DOHH2 (cell line): ENCODE data around the gene RIMBP2.

ENCODE experiments used
- H3F3A ChIP-seq: fragments of 200-600 bp; sonication (generic), shearing (Covaris generic); 2 replicates; pipeline ENCODE4 v1.6.0; 2016; ENCODE audit warnings: antibody characterized with exemption, mild to moderate bottlenecking; ENCODE audit not compliant: control insufficient read depth, insufficient read depth
- H3K27ac ChIP-seq: fragments of 200-600 bp; sonication (generic); 2 replicates; pipeline ENCODE4 v1.5.1; 2014; ENCODE audit warnings: low read depth, mild to moderate bottlenecking, low read length, moderate library complexity
- H3K27me3 ChIP-seq: fragments of 200-600 bp; sonication (generic); 2 replicates; pipeline ENCODE4 v1.6.1; 2014; ENCODE audit warnings: mild to moderate bottlenecking, low read length, mixed read lengths; ENCODE audit not compliant: control insufficient read depth
- H3K36me3 ChIP-seq: fragments of 200-600 bp; sonication (generic); 2 replicates; pipeline ENCODE4 v1.6.1; 2014; ENCODE audit warnings: mild to moderate bottlenecking, low read length, moderate library complexity, mixed read lengths; ENCODE audit not compliant: control insufficient read depth
- H3K4me1 ChIP-seq: fragments of 200-600 bp; sonication (generic); 2 replicates; pipeline ENCODE4 v1.6.1; 2014; ENCODE audit warnings: mild to moderate bottlenecking, low read length, mixed read lengths; ENCODE audit not compliant: control insufficient read depth
- H3K4me2 ChIP-seq: fragments of 200-600 bp; sonication (generic); 2 replicates; pipeline ENCODE4 v1.6.0; 2014; ENCODE audit warnings: mild to moderate bottlenecking, low read length, moderate library complexity
- H3K4me3 ChIP-seq: fragments of 200-600 bp; sonication (generic); 2 replicates; pipeline ENCODE4 v1.5.1; 2014; ENCODE audit warnings: mild to moderate bottlenecking, low read length, mixed read lengths
- H3K79me2 ChIP-seq: fragments of 200-600 bp; sonication (generic); 2 replicates; pipeline ENCODE4 v1.6.1; 2014; ENCODE audit warnings: mild to moderate bottlenecking, low read length, mixed read lengths; ENCODE audit not compliant: control insufficient read depth
- H3K9me2 ChIP-seq: fragments of 200-600 bp; sonication (generic); replicated peaks from 2 replicates; pipeline ENCODE4 v1.6.1; 2014; ENCODE audit warnings: mild to moderate bottlenecking, low read length, mixed read lengths; ENCODE audit not compliant: control insufficient read depth
- H3K9me3 ChIP-seq: fragments of 200-600 bp; sonication (generic); 2 replicates; pipeline ENCODE4 v1.6.1; 2014; ENCODE audit warnings: antibody characterized with exemption, low read length, mixed read lengths; ENCODE audit not compliant: control insufficient read depth, insufficient read depth
- H4K20me1 ChIP-seq: fragments of 200-600 bp; sonication (generic); 2 replicates; pipeline ENCODE4 v1.6.0; 2014; ENCODE audit warnings: low read depth, mild to moderate bottlenecking, antibody characterized with exemption, low read length, moderate library complexity; ENCODE audit not compliant: control insufficient read depth, insufficient read depth
- EZH2phosphoT487 ChIP-seq: fragments of 200-600 bp; sonication (generic); IDR thresholded peaks from 2 replicates; pipeline ENCODE4 v1.6.1; 2017; ENCODE audit warnings: borderline replicate concordance, mild to moderate bottlenecking, antibody characterized with exemption, low read length, moderate library complexity, mixed read lengths
- TF ChIP-seq, protein P1 (sequence below): fragments of 200-600 bp; sonication (generic); IDR thresholded peaks from one replicate; pipeline ENCODE4 v1.5.1; 2014; ENCODE audit warnings: antibody characterized with exemption, mild to moderate bottlenecking, low read depth, low read length; ENCODE audit not compliant: poor library complexity, severe bottlenecking

The RIMBP2 gene

DNA sequence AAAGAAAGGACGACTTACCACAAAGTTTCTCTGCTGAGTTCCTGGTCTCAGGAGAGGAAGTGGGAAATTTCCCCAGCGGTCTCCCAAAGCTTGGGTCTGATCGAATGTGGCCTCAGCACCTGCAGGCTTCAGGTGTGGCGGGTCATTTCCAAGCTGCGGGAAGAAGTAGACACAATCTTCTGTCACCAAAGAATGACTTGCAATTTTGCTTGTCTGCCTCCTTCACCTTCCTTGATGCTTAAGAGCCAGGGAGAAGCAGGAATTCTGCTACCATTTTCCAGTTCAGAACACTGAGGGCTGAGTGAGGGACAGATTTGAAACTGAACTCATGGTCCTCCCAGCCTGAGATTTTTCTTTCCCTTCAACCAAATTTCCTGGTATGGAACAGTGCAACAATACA lies 87.8 kb downstream of the RIMBP2 start:
- no peak overlapping the region for H3K4me2 ChIP-seq
- H3K9me3 ChIP-seq = peaks cover 6% of the 10 kb centered on the region; the same call in 1 of the 2 replicates
- no peak overlapping the region for H3K27ac ChIP-seq
- H3K79me2 ChIP-seq = no peaks in the 10 kb centered on the region
- no peaks in the 10 kb centered on the region for H3K36me3 ChIP-seq
- H3F3A ChIP-seq = no peaks in the 10 kb centered on the region
- H3K4me1 ChIP-seq = no peaks in the 10 kb centered on the region
- no peaks in the 10 kb centered on the region for H3K9me2 ChIP-seq
- TF ChIP-seq EZH2phosphoT487 = no peak
- H3K4me3 ChIP-seq = no peak overlapping the region
- no peaks in the 10 kb centered on the region; the same call in 1 of the 2 replicates for H3K27me3 ChIP-seq
- no peaks in the 10 kb centered on the region for H4K20me1 ChIP-seq

DNA sequence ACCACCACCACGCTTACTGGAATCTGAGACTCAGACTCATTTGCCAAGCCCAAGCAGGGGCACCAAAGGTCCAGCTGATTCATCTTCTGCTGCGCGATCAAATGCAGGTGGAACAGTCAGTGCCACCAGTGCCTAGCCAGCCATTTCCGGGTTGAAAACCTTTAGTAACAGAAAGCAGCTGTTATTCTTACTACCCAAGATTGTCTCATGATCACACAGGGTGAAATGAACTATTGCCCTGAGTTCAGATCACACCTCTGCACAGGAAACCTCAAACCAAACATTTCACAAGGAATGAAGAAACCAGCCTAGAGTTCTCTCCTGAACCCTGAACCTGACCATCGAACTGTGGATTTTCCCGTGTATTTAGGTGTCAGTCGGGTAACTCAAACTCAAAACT lies 88.9 kb downstream of the RIMBP2 start:
- TF ChIP-seq, protein P1, sequence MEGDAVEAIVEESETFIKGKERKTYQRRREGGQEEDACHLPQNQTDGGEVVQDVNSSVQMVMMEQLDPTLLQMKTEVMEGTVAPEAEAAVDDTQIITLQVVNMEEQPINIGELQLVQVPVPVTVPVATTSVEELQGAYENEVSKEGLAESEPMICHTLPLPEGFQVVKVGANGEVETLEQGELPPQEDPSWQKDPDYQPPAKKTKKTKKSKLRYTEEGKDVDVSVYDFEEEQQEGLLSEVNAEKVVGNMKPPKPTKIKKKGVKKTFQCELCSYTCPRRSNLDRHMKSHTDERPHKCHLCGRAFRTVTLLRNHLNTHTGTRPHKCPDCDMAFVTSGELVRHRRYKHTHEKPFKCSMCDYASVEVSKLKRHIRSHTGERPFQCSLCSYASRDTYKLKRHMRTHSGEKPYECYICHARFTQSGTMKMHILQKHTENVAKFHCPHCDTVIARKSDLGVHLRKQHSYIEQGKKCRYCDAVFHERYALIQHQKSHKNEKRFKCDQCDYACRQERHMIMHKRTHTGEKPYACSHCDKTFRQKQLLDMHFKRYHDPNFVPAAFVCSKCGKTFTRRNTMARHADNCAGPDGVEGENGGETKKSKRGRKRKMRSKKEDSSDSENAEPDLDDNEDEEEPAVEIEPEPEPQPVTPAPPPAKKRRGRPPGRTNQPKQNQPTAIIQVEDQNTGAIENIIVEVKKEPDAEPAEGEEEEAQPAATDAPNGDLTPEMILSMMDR = no peak
- TF ChIP-seq EZH2phosphoT487 = no peak
- H3K9me3 ChIP-seq = peaks cover 6% of the 10 kb centered on the region; the same call in 1 of the 2 replicates
- H3K79me2 ChIP-seq = no peaks in the 10 kb centered on the region

DNA sequence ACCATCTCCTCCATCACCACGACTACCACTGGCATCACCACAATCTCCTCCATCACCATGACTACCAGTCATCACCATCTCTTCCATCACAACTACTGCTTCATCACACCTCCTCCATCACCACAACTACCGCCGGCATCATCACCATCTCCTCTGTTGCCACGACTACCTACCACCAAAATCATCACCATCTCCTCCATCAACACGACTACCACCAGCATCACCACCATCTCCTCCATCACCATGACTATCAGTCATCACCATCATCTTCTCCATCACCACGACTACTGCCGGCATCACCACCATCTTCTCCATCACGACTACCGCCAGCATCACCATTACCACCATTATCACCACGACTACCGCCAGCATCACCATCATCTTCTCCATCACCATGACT lies 89.5 kb downstream of the RIMBP2 start:
- Histone ChIP-seq H3K9me3 (peaks cover 6% of the 10 kb centered on the region; the same call in 1 of the 2 replicates), H3K4me2 (no peak overlapping the region), H3K4me1 (no peaks in the 10 kb centered on the region), H3K4me3 (no peak overlapping the region), H4K20me1 (no peaks in the 10 kb centered on the region), H3K36me3 (no peaks in the 10 kb centered on the region), H3F3A (no peaks in the 10 kb centered on the region), H3K27me3 (no peaks in the 10 kb centered on the region; the same call in 1 of the 2 replicates), H3K27ac (no peak overlapping the region), H3K9me2 (no peaks in the 10 kb centered on the region), H3K79me2 (no peaks in the 10 kb centered on the region)
- TF ChIP-seq, protein P1 = no peak
- TF ChIP-seq EZH2phosphoT487 = no peak

More for the DNA sequence above, 88.9 kb downstream of the RIMBP2 start:
- Histone ChIP-seq H3K4me3 (no peak overlapping the region), H3K27me3 (no peaks in the 10 kb centered on the region; the same call in 1 of the 2 replicates), H3K36me3 (no peaks in the 10 kb centered on the region), H3K4me1 (no peaks in the 10 kb centered on the region), H3K4me2 (no peak overlapping the region), H3K27ac (no peak overlapping the region), H3K9me2 (no peaks in the 10 kb centered on the region), H4K20me1 (no peaks in the 10 kb centered on the region), H3F3A (no peaks in the 10 kb centered on the region)

DNA sequence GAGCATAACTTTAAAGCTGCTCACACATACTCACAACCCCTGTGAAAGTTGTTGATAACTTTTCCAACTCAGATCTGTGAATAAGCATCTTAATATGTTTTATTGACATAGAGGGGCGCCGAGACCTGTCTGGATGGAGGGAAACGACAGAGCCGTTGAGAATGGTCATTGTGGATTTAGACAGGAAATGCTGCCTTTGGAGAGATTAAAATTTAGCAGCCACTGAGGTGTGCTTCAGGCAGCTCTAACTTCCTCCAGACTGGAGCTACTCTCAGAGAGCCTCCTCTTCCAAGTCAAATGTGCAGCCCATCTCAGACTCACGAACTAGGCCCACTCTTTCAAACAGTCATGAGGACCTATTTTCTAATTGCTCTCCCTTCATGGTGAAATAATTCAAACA lies 90.9 kb downstream of the RIMBP2 start:
- no peaks in the 10 kb centered on the region for H4K20me1 ChIP-seq
- H3K36me3 ChIP-seq = no peaks in the 10 kb centered on the region
- H3K4me3 ChIP-seq = no peak overlapping the region
- no peaks in the 10 kb centered on the region for H3K79me2 ChIP-seq
- no peak overlapping the region for H3K4me2 ChIP-seq
- H3K27ac ChIP-seq = no peak overlapping the region
- H3F3A ChIP-seq = no peaks in the 10 kb centered on the region
- no peaks in the 10 kb centered on the region for H3K27me3 ChIP-seq
- H3K9me2 ChIP-seq = no peaks in the 10 kb centered on the region
- no peaks in the 10 kb centered on the region for H3K4me1 ChIP-seq
- H3K9me3 ChIP-seq = peaks cover 6% of the 10 kb centered on the region; the same call in 1 of the 2 replicates
- no peak for TF ChIP-seq EZH2phosphoT487
- TF ChIP-seq, protein P1 = no peak
